Measurements from ENCODE around the gene ATP1A1.

Gene ATP1A1

GRCh38 chr1:116453906-116454305, 80.9 kb downstream of the ATP1A1 start:
- in situ Hi-C loops (cut with MboI; ENCODE audit: low pct_unique_long_range_greater_than_20kb, low sequenced_read_pairs) = no loop called here
- DNase-seq = no peak
